GM12865 (cell line): ENCODE results near the gene OR11H12.
"Not testable (repeated sequence)": the region's sequence is repeated elsewhere in the genome, so short reads cannot be mapped to it uniquely, and the experiment has no call there.

Experiments
- DNase-seq: peaks from one replicate; pipeline ENCODE4 v3.0.0; 2010; ENCODE audit warnings: low read depth
- H3K4me3 ChIP-seq: 2 replicates; pipeline ENCODE4 v1.5.1; 2011; ENCODE audit warnings: mild to moderate bottlenecking, low read depth, low read length, control low read depth

Gene OR11H12, protein sequence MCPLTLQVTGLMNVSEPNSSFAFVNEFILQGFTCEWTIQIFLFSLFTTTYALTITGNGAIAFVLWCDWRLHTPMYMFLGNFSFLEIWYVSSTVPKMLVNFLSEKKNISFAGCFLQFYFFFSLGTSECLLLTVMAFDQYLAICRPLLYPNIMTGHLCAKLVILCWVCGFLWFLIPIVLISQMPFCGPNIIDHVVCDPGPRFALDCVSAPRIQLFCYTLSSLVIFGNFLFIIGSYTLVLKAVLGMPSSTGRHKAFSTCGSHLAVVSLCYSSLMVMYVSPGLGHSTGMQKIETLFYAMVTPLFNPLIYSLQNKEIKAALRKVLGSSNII

DNA sequence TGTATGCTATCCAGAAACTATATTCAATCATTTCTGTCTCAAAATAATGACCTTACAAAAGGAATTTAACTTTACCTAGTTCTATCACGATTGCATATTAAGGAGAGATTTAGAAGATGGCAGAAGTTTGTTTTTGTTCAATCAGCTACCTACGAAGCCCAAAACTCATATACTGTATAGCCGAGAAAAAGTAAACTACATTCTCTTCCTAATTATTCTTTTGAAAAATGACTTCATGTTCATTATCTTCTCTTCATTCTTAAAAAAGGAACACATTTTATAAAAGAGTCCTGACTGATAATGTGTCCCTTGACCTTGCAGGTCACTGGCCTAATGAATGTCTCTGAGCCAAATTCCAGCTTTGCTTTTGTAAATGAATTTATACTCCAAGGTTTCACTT is at the start of gene OR11H12:
TSS of gene OR11H12 (plus strand) at position 301 of the 400 bp plus-strand sequence. CDS start at position 301, 0 bp downstream.
- not testable (repeated sequence) for DNase-seq, H3K4me3 ChIP-seq

DNA sequence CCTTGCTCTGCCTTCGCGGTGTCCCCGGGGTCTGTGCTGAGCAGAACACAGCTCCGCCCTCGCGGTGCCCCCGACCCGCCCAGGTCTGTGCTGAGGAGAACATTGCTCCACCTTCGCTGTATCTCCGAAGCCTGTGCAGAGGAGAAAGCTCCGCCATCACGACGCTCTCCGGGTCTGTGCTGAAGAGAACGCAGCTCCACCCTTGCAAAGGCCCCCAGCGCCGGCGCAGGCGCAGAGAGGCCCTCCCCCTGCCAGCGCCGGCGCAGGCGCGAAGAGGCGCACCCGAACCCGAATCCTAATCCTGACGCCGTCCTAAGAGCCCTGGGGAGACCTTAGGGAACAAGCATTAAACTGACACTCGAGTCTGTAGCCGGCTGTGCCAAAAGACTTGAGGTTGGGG is 18.0 kb upstream of the OR11H12 start:
- not testable (repeated sequence) for H3K4me3 ChIP-seq, DNase-seq

DNA sequence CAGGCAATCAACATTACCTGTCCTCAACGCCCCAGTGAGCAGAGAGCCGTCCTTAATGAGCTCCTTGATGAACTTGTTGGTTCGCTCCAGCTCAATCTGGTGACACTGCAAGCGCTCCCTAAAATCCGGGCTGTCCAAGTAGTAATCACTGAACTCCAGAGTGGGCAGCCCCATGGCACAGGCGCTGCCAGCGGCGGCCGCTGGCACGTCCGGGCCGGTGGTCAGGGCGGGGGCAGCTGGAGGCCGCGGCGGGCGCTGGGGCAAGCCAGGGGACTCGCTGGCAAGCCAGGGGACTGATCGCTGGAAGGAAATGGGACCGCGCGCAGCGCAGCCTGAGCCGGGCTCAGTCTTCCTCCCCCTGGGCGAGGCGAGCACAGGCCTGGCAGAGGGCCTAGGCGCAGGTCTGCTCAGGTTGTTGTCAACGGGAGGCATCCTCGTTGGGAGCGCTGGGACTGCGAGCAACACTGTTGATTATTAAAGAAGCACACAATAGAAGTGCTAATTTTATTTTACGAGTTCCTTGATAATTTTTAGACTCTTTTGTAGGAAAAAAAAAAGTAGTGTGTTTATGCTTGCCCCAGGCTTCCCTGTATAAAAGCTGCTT is 25.8 kb downstream of the OR11H12 start:
- H3K4me3 ChIP-seq, DNase-seq: not testable (repeated sequence)

DNA sequence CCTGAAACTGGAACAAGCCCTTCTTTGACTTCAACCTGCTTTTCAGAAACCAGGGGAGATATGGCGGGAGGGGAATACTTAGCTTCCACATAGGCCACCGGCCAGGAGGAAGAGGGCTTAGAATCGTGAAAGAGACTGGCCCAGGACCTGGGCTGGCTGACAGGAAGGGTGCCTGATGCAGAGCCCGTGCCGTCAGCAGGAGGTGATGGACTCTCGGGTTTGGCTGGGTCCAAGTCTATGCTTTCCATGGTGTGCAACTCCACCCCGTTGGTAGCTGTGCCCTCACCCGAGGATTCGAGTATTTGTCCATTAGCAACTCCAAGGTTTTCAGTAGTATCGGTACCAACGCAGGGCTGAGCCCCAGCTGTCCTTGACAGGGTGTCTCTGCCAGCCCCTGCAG is 35.1 kb downstream of the OR11H12 start:
- H3K4me3 ChIP-seq, DNase-seq: not testable (repeated sequence)

- not testable (repeated sequence) for DNase-seq, H3K4me3 ChIP-seq
Measured at GRCh38 chr14:18638032-18638431, 37.1 kb downstream of the OR11H12 start.

GRCh38 chr14:18638785-18639184 is 37.9 kb downstream of the OR11H12 start:
- H3K4me3 ChIP-seq, DNase-seq: not testable (repeated sequence)

- DNase-seq, H3K4me3 ChIP-seq: not testable (repeated sequence)
Measured at GRCh38 chr14:18646075-18646730, 45.3 kb downstream of the OR11H12 start.
